K562 (cell line): ENCODE measurements around the gene PCSK6. TPM values are rescaled to one million over a fixed set of nuclear protein-coding genes. Genes with fewer than 3 reads are reported as not detected.

Source experiments
- ATAC-seq: fragments of 200-7000 bp; cut with Tn5 transposase; 3 replicates; pipeline ENCODE4 v1.9.1; 2020; ENCODE audit warnings: moderate library complexity
- BruUV-seq: library from RNA; stranded (reverse); fragments of 400-500 nt; replicated peaks from 2 replicates; lab custom pipeline; 2021; lab: Mats Ljungman, UMichigan
- CTCF ChIA-PET: fragments of 300-600 bp; formaldehyde crosslinking; extraction: SDS; loops from one replicate; lab custom pipeline; 2021; ENCODE audit warnings: low intra/inter-chr PET ratio; lab: Yijun Ruan, JAX
- POLR2A ChIA-PET: fragments of 300-600, 350-650 bp; sonication (Branson Sonifier 250); formaldehyde crosslinking; extraction: SDS; loops from one replicate; lab custom pipeline; 2021; ENCODE audit warnings: antibody characterized with exemption, inconsistent platforms; lab: Yijun Ruan, JAX
- DNase-seq, 4 experiments: peaks; one replicate each; pipeline versions ENCODE4 v3.0.0 to v3.0.0-alpha.2; 2011 to 2018; ENCODE audit warnings: low spot score in 3 of 4, mixed read lengths in 3 of 4; ENCODE audit errors: extremely low read depth in 1 of 4
- FAIRE-seq: peaks from 2 replicates; lab custom pipeline; 2011; peaks lifted over from hg19 to GRCh38; lab: Jason Lieb, UNC
- H2AFZ ChIP-seq: 2 replicates; pipeline ENCODE4 v1.6.0; 2011; ENCODE audit warnings: low read depth, low read length, control low read depth, inconsistent platforms
- H3K27ac ChIP-seq: fragments of 200-600 bp; 3 replicates; pipeline ENCODE4 v1.8.0; 2011; ENCODE audit warnings: low read depth, mild to moderate bottlenecking, control low read depth, inconsistent platforms, low read length, moderate library complexity, mixed read lengths; ENCODE audit errors: extremely low read depth
- H3K27me3 ChIP-seq, 2 experiments: fragments of 300-600 bp in 1 of 2; 2 replicates in 1 of 2; 3 replicates in 1 of 2; pipeline versions ENCODE4 v1.6.0 to v1.8.0; 2011; ENCODE audit warnings: inconsistent platforms in 2 of 2, low read length in 2 of 2, mild to moderate bottlenecking in 1 of 2, mixed read lengths in 1 of 2, moderate library complexity in 1 of 2; ENCODE audit not compliant: control insufficient read depth in 2 of 2, insufficient read depth in 2 of 2
- H3K36me3 ChIP-seq: fragments of 300-600 bp; 3 replicates; pipeline ENCODE4 v1.8.0; 2011; ENCODE audit warnings: mild to moderate bottlenecking, low read length, inconsistent platforms; ENCODE audit not compliant: control insufficient read depth, insufficient read depth
- H3K4me1 ChIP-seq, 2 experiments: fragments of 200-600 bp in 1 of 2; replicated peaks in 1 of 2; 2 replicates in 1 of 2; 3 replicates in 1 of 2; pipeline versions ENCODE4 v1.5.1 to v1.8.0; 2011; ENCODE audit warnings: inconsistent platforms in 2 of 2, low read length in 2 of 2, mild to moderate bottlenecking in 1 of 2, mixed read lengths in 1 of 2, moderate library complexity in 1 of 2; ENCODE audit not compliant: control insufficient read depth in 2 of 2, insufficient read depth in 2 of 2
- H3K4me2 ChIP-seq: 2 replicates; pipeline ENCODE4 v1.6.1; 2011; ENCODE audit warnings: low read length, control low read depth, inconsistent platforms, mixed read lengths; ENCODE audit not compliant: insufficient read depth
- H3K4me3 ChIP-seq: fragments of 200-600 bp; sonication (generic), shearing (Covaris generic); 2 replicates; pipeline ENCODE4 v1.5.1; 2016; ENCODE audit warnings: control low read depth, inconsistent platforms
- H3K79me2 ChIP-seq: fragments of 200-600 bp; 3 replicates; pipeline ENCODE4 v1.8.0; 2011; ENCODE audit warnings: low read length, inconsistent platforms; ENCODE audit not compliant: control insufficient read depth, insufficient read depth
- H3K9ac ChIP-seq, 2 experiments: 2 replicates each; pipeline versions ENCODE4 v1.6.0 to v1.6.1; 2011; ENCODE audit warnings: low read depth in 2 of 2, low read length in 2 of 2, control low read depth in 1 of 2, inconsistent platforms in 1 of 2, mild to moderate bottlenecking in 1 of 2, mixed read lengths in 1 of 2; ENCODE audit not compliant: insufficient read depth in 1 of 2
- H3K9me1 ChIP-seq: one replicate; pipeline ENCODE4 v1.6.0; 2011; ENCODE audit warnings: inconsistent platforms, mild to moderate bottlenecking, low read length, moderate library complexity; ENCODE audit not compliant: control insufficient read depth, insufficient read depth
- H3K9me3 ChIP-seq: replicated peaks from 2 replicates; pipeline ENCODE4 v1.5.1; 2011; ENCODE audit warnings: low read depth, low read length, inconsistent platforms; ENCODE audit not compliant: control insufficient read depth, insufficient read depth
- H4K20me1 ChIP-seq: replicated peaks from 2 replicates; pipeline ENCODE4 v1.6.1; 2011; ENCODE audit warnings: low read length, inconsistent platforms, mixed read lengths; ENCODE audit not compliant: control insufficient read depth, insufficient read depth
- ATF7 ChIP-seq: fragments of 450-650 bp; IDR thresholded peaks from 2 replicates; pipeline ENCODE4 v1.7.1; 2014; ENCODE audit warnings: mild to moderate bottlenecking, moderate library complexity
- CBFA2T3 ChIP-seq: fragments of 450-650 bp; IDR thresholded peaks from 2 replicates; pipeline ENCODE4 v1.6.1; 2017
- CCAR2 ChIP-seq: fragments of 200-400 bp; formaldehyde crosslinking; IDR thresholded peaks from 2 replicates; pipeline ENCODE4 v1.6.1; 2017; ENCODE audit warnings: mild to moderate bottlenecking, low read depth, low read length
- CHAMP1 ChIP-seq: fragments of 450-650 bp; IDR thresholded peaks from 2 replicates; pipeline ENCODE4 v1.6.1; 2016; ENCODE audit warnings: mild to moderate bottlenecking
- CREB1 ChIP-seq, 2 experiments: sonication (generic) in 1 of 2; formaldehyde crosslinking in 1 of 2; IDR thresholded peaks; 2 replicates each; pipeline versions ENCODE4 v1.6.1 to v1.8.0; 2012 to 2022; ENCODE audit warnings: inconsistent platforms in 1 of 2, mild to moderate bottlenecking in 1 of 2, missing genetic modification reagents in 1 of 2, moderate library complexity in 1 of 2
- CTBP1 ChIP-seq: fragments of 450-650 bp; IDR thresholded peaks from 2 replicates; pipeline ENCODE4 v1.6.1; 2016; ENCODE audit warnings: borderline replicate concordance
- ELF4 ChIP-seq: fragments of 450-650 bp; formaldehyde crosslinking; IDR thresholded peaks from 2 replicates; pipeline ENCODE4 v1.4.0; 2022; ENCODE audit warnings: missing genetic modification characterization
- FOXK1 ChIP-seq: sonication (generic); formaldehyde crosslinking; IDR thresholded peaks from 2 replicates; pipeline ENCODE4 v1.8.0; 2022; ENCODE audit warnings: missing genetic modification reagents, mild to moderate bottlenecking, borderline replicate concordance
- KLF16 ChIP-seq: IDR thresholded peaks from 2 replicates; pipeline ENCODE4 v1.6.1; 2016; ENCODE audit warnings: antibody characterized with exemption
- MAZ ChIP-seq, 2 experiments: fragments of 450-650 bp in 1 of 2; sonication (generic) in 1 of 2; formaldehyde crosslinking; IDR thresholded peaks in 1 of 2; conservative IDR thresholded peaks in 1 of 2; 2 replicates each; pipeline versions ENCODE4 v1.4.0 to v1.5.0; 2020; ENCODE audit warnings: mild to moderate bottlenecking in 1 of 2, missing genetic modification reagents in 1 of 2
- NFE2 ChIP-seq: IDR thresholded peaks from 2 replicates; pipeline ENCODE4 v1.6.1; 2014; ENCODE audit warnings: antibody characterized with exemption, low read depth
- SFPQ ChIP-seq: fragments of 200-400 bp; formaldehyde crosslinking; IDR thresholded peaks from 2 replicates; pipeline ENCODE4 v1.6.1; 2017; ENCODE audit warnings: mild to moderate bottlenecking, low read depth, low read length, moderate library complexity
- SIRT6 ChIP-seq: IDR thresholded peaks from one replicate; pipeline ENCODE4 v1.6.1; 2012; ENCODE audit warnings: low read depth, mild to moderate bottlenecking, control low read depth, inconsistent platforms, low read length, moderate library complexity
- ZBTB34 ChIP-seq: fragments of 250-450 bp; sonication (Bioruptor Pico); IDR thresholded peaks from 2 replicates; pipeline ENCODE4 v1.8.0; 2021; ENCODE audit warnings: mild to moderate bottlenecking, moderate library complexity
- ZNF586 ChIP-seq: fragments of 450-650 bp; formaldehyde crosslinking; conservative IDR thresholded peaks from 2 replicates; pipeline ENCODE4 v1.4.0; 2020; ENCODE audit warnings: mild to moderate bottlenecking, moderate library complexity
- WGBS: fragments of 100-300 bp; shearing (Covaris generic); methylation state at CpG from one replicate; pipeline ENCODE4 v1.1.6; 2016; ENCODE audit warnings: low coverage, mixed read lengths; ENCODE audit not compliant: insufficient coverage; ENCODE audit errors: missing lambda C conversion rate; 5-methylcytosine and 5-hydroxymethylcytosine counted together
- in situ Hi-C: fragments of 300-500 bp; cut with MboI; formaldehyde crosslinking; loops from 4 replicates; pipeline ENCODE4 v1.15.0; 2018; ENCODE audit warnings: inconsistent platforms, mixed read lengths
- intact Hi-C: fragments of 100-400 bp; cut with micrococcal nuclease; formaldehyde crosslinking; loops from 2 replicates; pipeline ENCODE4 v1.14.2; 2022
- polyA plus RNA-seq, 8 experiments: library from polyadenylated mRNA; depleted of rRNA in 4 of 8; stranded (reverse) in 5 of 8; unstranded in 3 of 8; fragments of >200 nt; fragmentation: Nextera tagmentation in 2 of 8; fragmentation: Illumina TruSeq in 1 of 8; extraction: Ambion mirVana in 2 of 8; extraction: Trizol in 1 of 8; gene quantifications; 2 replicates each; pipeline versions ENCODE4 v1.2.1 to v1.2.3, GENCODE V29; 2011 to 2014; ENCODE audit warnings: inconsistent platforms in 1 of 8, missing spikeins in 1 of 8
- total RNA-seq, 7 experiments: library from RNA; depleted of rRNA in 6 of 7; stranded (reverse); fragments of >200 nt in 6 of 7; fragmentation: Illumina TruSeq in 2 of 7; extraction: Trizol in 2 of 7; gene quantifications; 2 replicates each; pipeline versions ENCODE4 v1.2.1 to v1.2.3, GENCODE V29; 2011 to 2021; ENCODE audit warnings: low replicate concordance in 1 of 7

PCSK6 gene
- total and polyA plus RNA-seq, 9 of the 15 experiments (the other 6 are each of a cell fraction or from before 2014, with no cell fraction given), result 2.2 to 32.6 (median 14.5) TPM

GRCh38 chr15:101399431-101399830 is 90.1 kb downstream of the PCSK6 start (continued):
- TF ChIP-seq SFPQ, result no peak
- no peak for TF ChIP-seq CTBP1
- no peak for TF ChIP-seq ZBTB34
- TF ChIP-seq CBFA2T3, result no peak
- TF ChIP-seq ATF7, result no peak
- no peak for TF ChIP-seq ELF4 (CRISPR knock-in tag)
- no peak for TF ChIP-seq MAZ (CRISPR knock-in tag; conservative IDR thresholded peaks at IDR 0.05 in 1 of 2, IDR thresholded peaks at IDR 0.05 in 1 of 2)

GRCh38 chr15:101398247-101398646 is 91.3 kb downstream of the PCSK6 start:
- H3K79me2 ChIP-seq, result no peaks in the 10 kb centered on the region
- in situ Hi-C loops, result no loop called here
- peaks cover 0 to 28% of the 10 kb centered on the region in 2 experiments; a peak in 2 of 5 replicates for H3K27me3 ChIP-seq
- DNase-seq (no peak), ATAC-seq (no peak), FAIRE-seq (no peak)
- CTCF ChIA-PET, result no interaction called here
- H3K9me3 ChIP-seq, result no peaks in the 10 kb centered on the region
- no peak overlapping the region for H3K4me3 ChIP-seq
- H3K4me1 ChIP-seq, result peaks cover 0 to 6% of the 10 kb centered on the region in 2 experiments; a peak in 1 of 5 replicates
- TF ChIP-seq ZNF586 (no peak), SIRT6 (no peak), NFE2 (no peak), CHAMP1 (no peak), CCAR2 (no peak), FOXK1 (no peak), CREB1 (IDR thresholded peaks at IDR 0.05) (no peak), CREB1 (CRISPR knock-in tag; IDR thresholded peaks at IDR 0.05) (no peak), KLF16 (no peak)
- H2AFZ ChIP-seq, result no peak overlapping the region
- intact Hi-C loops, result no loop called here
- peaks cover 12% of the 10 kb centered on the region; the same call in 2 of the 3 replicates for H3K36me3 ChIP-seq
- H3K9me1 ChIP-seq, result peaks cover 3% of the 10 kb centered on the region
- H4K20me1 ChIP-seq, result no peaks in the 10 kb centered on the region; the same call in none of the 2 replicates
- H3K4me2 ChIP-seq, result no peak overlapping the region
- WGBS, result 50% methylated on average over 21 of the region's 24 CpGs
- BruUV-seq, result no TSS peak
- no peak overlapping the region for H3K9ac ChIP-seq
- POLR2A ChIA-PET, result interaction anchor here (1.3 kb wide), 1 partner anchor 14 kb away, joined by 3 read pairs; no protein-coding TSS in a partner anchor
- H3K27ac ChIP-seq, result no peak overlapping the region
